Measurements from ENCODE around the gene MAGEA6.

Gene MAGEA6

GRCh38 chrX:152733261-152733975 lies 36.1 kb downstream of the MAGEA6 start, which contains the start of the genes CSAG1 and MAGEA12:
Gene CSAG1 (minus strand): TSS chrX:152733721. CDS start chrX:152732460, 1,261 bp downstream.
Gene MAGEA12 (plus strand): TSS chrX:152733757. CDS start chrX:152736162, 2,405 bp downstream.
- no peak for DNase-seq

DNA sequence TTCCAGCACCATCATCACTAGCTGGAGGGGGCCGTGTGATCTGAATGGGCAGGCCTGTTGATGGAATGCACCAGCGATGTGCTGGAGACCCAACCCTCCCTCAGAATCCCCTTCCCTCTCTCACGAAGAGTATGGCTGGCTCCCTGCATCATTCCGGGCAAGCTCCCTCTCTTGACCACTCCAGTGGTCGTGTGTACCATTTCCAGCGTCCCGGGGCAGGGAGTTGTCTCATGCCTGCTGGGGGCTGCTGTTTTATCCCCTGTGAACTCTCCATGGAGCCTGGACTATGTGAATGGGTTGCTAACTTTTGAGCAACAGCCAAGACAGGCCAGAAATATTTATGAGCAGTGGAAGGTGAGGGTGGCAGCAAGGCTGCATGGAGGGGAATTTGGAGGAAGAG lies 44.1 kb downstream of the MAGEA6 start:
- no peak for DNase-seq
